PC-3 (cell line): ENCODE data around the gene RAB22A. TPM values are rescaled to one million over a fixed set of nuclear protein-coding genes. Genes with fewer than 3 reads are reported as not detected.

ENCODE experiments used
- ATAC-seq: fragments of 200-7000 bp; cut with Tn5 transposase; 2 replicates; pipeline ENCODE4 v1.9.1; 2020; ENCODE audit warnings: mild to moderate bottlenecking, moderate library complexity
- BruUV-seq: library from RNA; stranded (reverse); fragments of 400-500 nt; replicated peaks from 2 replicates; lab custom pipeline; 2021; lab: Mats Ljungman, UMichigan
- CTCF ChIA-PET: fragments of 300-600 bp; sonication (Branson Sonifier 250); formaldehyde crosslinking; loops from one replicate; lab custom pipeline; 2022; ENCODE audit warnings: antibody characterized with exemption; lab: Charles Lee
- POLR2A ChIA-PET: fragments of 300-600 bp; sonication (Branson Sonifier 250); formaldehyde crosslinking; loops from one replicate; lab custom pipeline; 2022; ENCODE audit warnings: antibody characterized with exemption; ENCODE audit not compliant: unreplicated experiment; lab: Charles Lee
- DNase-seq: peaks from one replicate; pipeline ENCODE4 v3.0.0-alpha.2; 2015
- H2AFZ ChIP-seq: fragments of 300-600 bp; sonication (generic); 2 replicates; pipeline ENCODE4 v1.6.0; 2016; ENCODE audit warnings: antibody characterized with exemption, low read length
- H3F3A ChIP-seq: fragments of 300-600 bp; sonication (generic); one replicate; pipeline ENCODE4 v1.6.0; 2017; ENCODE audit warnings: antibody characterized with exemption, low read length, control low read depth, mild to moderate bottlenecking; ENCODE audit not compliant: unreplicated experiment
- H3K27ac ChIP-seq: fragments of 300-600 bp; sonication (generic); 2 replicates; pipeline ENCODE4 v1.5.1; 2016; ENCODE audit warnings: mild to moderate bottlenecking, low read length
- H3K27me3 ChIP-seq: fragments of 300-600 bp; sonication (generic); 2 replicates; pipeline ENCODE4 v1.6.1; 2016; ENCODE audit warnings: low read length, mixed read lengths
- H3K36me3 ChIP-seq: fragments of 300-600 bp; sonication (generic); 2 replicates; pipeline ENCODE4 v1.6.1; 2016; ENCODE audit warnings: low read depth, mixed run types, low read length, mixed read lengths
- H3K4me1 ChIP-seq: fragments of 300-600 bp; sonication (generic); 2 replicates; pipeline ENCODE4 v1.5.1; 2016; ENCODE audit warnings: low read length; ENCODE audit not compliant: insufficient read depth
- H3K4me2 ChIP-seq: fragments of 300-600 bp; sonication (generic); 2 replicates; pipeline ENCODE4 v1.6.0; 2016; ENCODE audit warnings: low read length
- H3K4me3 ChIP-seq: fragments of 300-600 bp; sonication (generic); 2 replicates; pipeline ENCODE4 v1.5.1; 2016; ENCODE audit warnings: mild to moderate bottlenecking, low read length, mixed read lengths
- H3K79me2 ChIP-seq: fragments of 300-600 bp; sonication (generic); 2 replicates; pipeline ENCODE4 v1.6.1; 2017; ENCODE audit warnings: low read length, mixed read lengths
- H3K9ac ChIP-seq: fragments of 300-600 bp; sonication (generic); 2 replicates; pipeline ENCODE4 v1.6.0; 2016; ENCODE audit warnings: mild to moderate bottlenecking, low read length
- H3K9me2 ChIP-seq: fragments of 300-600 bp; sonication (generic); replicated peaks from 2 replicates; pipeline ENCODE4 v1.6.1; 2016; ENCODE audit warnings: mixed run types, low read length, mixed read lengths
- H3K9me3 ChIP-seq: fragments of 300-600 bp; sonication (generic); 2 replicates; pipeline ENCODE4 v1.6.1; 2016; ENCODE audit warnings: low read length, mixed read lengths
- H4K20me1 ChIP-seq: fragments of 300-600 bp; sonication (generic); 2 replicates; pipeline ENCODE4 v1.6.1; 2016; ENCODE audit warnings: low read length, mixed read lengths
- CTCF ChIP-seq: fragments of 300-600 bp; sonication (generic); conservative IDR thresholded peaks from 2 replicates; pipeline ENCODE4 v1.5.1; 2017; ENCODE audit warnings: antibody characterized with exemption, low read depth, mild to moderate bottlenecking, low read length
- EZH2 ChIP-seq: fragments of 300-600 bp; sonication (generic); IDR thresholded peaks from one replicate; pipeline ENCODE4 v1.6.1; 2017; ENCODE audit warnings: antibody characterized with exemption, mild to moderate bottlenecking, low read length; ENCODE audit not compliant: unreplicated experiment
- EZH2phosphoT487 ChIP-seq: fragments of 300-600 bp; sonication (generic); IDR thresholded peaks from 2 replicates; pipeline ENCODE4 v1.6.1; 2018; ENCODE audit warnings: mild to moderate bottlenecking, antibody characterized with exemption, low read length, borderline replicate concordance
- intact Hi-C: fragments of 100-400 bp; cut with micrococcal nuclease; formaldehyde crosslinking; loops from 2 replicates; pipeline ENCODE4 v1.9.0; 2023
- total RNA-seq: library from RNA; depleted of rRNA; stranded (reverse); fragments of >200 nt; gene quantifications from 2 replicates; pipeline ENCODE4 v1.2.3, GENCODE V29; 2014

Gene RAB22A
- total RNA-seq, 1 experiment from 2014 or later: 47.4 TPM

GRCh38 chr20:58296051-58296837 lies 13.3 kb upstream of the RAB22A start:
- ChIA-PET POLR2A (no interaction called here), CTCF (no interaction called here)
- BruUV-seq: no TSS peak
- no peak for DNase-seq
- Histone ChIP-seq H3K27ac (no peak overlapping the region), H4K20me1 (no peaks in the 10 kb centered on the region), H3K9me3 (no peaks in the 10 kb centered on the region), H3K4me3 (no peak overlapping the region), H2AFZ (no peak overlapping the region), H3K79me2 (0 out of 2 replicates have a peak, but pooled peaks cover 4% of the 10 kb centered on the region), H3K4me2 (no peak overlapping the region), H3K9ac (no peak overlapping the region), H3K4me1 (no peaks in the 10 kb centered on the region), H3K36me3 (no peaks in the 10 kb centered on the region), H3K27me3 (no peaks in the 10 kb centered on the region), H3F3A (no peaks in the 10 kb centered on the region), H3K9me2 (no peaks in the 10 kb centered on the region)
- ATAC-seq: no peak
- TF ChIP-seq EZH2 (no peak), CTCF (no peak), EZH2phosphoT487 (no peak)
- intact Hi-C loops: no loop called here

GRCh38 chr20:58297394-58297793 lies 12.1 kb upstream of the RAB22A start:
- DNase-seq (no peak), ATAC-seq (no peak)
- no peaks in the 10 kb centered on the region for H3K9me2 ChIP-seq
- no peaks in the 10 kb centered on the region for H4K20me1 ChIP-seq
- intact Hi-C loops: no loop called here
- no peaks in the 10 kb centered on the region for H3F3A ChIP-seq
- H3K79me2 ChIP-seq: 0 out of 2 replicates have a peak, but pooled peaks cover 4% of the 10 kb centered on the region
- H3K4me2 ChIP-seq: no peak overlapping the region
- H3K4me3 ChIP-seq: no peak overlapping the region
- no TSS peak for BruUV-seq
- ChIA-PET CTCF (no interaction called here), POLR2A (no interaction called here)
- H3K36me3 ChIP-seq: no peaks in the 10 kb centered on the region
- H3K9me3 ChIP-seq: no peaks in the 10 kb centered on the region
- H3K9ac ChIP-seq: no peak overlapping the region
- H3K4me1 ChIP-seq: no peaks in the 10 kb centered on the region
- H2AFZ ChIP-seq: no peak overlapping the region
- no peak overlapping the region for H3K27ac ChIP-seq
- H3K27me3 ChIP-seq: no peaks in the 10 kb centered on the region
- TF ChIP-seq EZH2phosphoT487 (no peak), EZH2 (no peak), CTCF (no peak)

- ATAC-seq: no peak
- H3K9me2 ChIP-seq: no peaks in the 10 kb centered on the region
- H3K36me3 ChIP-seq: no peaks in the 10 kb centered on the region
- no peaks in the 10 kb centered on the region for H3K9me3 ChIP-seq
- ChIA-PET POLR2A (no interaction called here), CTCF (no interaction called here)
- no peak overlapping the region for H2AFZ ChIP-seq
- no peak overlapping the region for H3K9ac ChIP-seq
- H3F3A ChIP-seq: no peaks in the 10 kb centered on the region
- no peaks in the 10 kb centered on the region for H3K79me2 ChIP-seq
- no peaks in the 10 kb centered on the region for H3K27me3 ChIP-seq
- no peak for DNase-seq
- H3K27ac ChIP-seq: no peak overlapping the region
- no TSS peak for BruUV-seq
- no peak overlapping the region for H3K4me3 ChIP-seq
- no peaks in the 10 kb centered on the region for H4K20me1 ChIP-seq
- intact Hi-C loops: no loop called here
- peaks cover 14% of the 10 kb centered on the region for H3K4me1 ChIP-seq
- TF ChIP-seq EZH2phosphoT487 (no peak), EZH2 (no peak), CTCF (no peak)
- H3K4me2 ChIP-seq: no peak overlapping the region
These were observed 9.2 kb upstream of the RAB22A start for GRCh38 chr20:58300321-58300720.
